ENCODE measurements around the gene KRTAP4-12. TPM values are rescaled to one million over a fixed set of nuclear protein-coding genes. Genes with fewer than 3 reads are reported as not detected.
"Not testable (repeated sequence)": the region's sequence is repeated elsewhere in the genome, so short reads cannot be mapped to it uniquely, and the experiment has no call there.

The KRTAP4-12 gene
- total RNA-seq, 3 donors from 2014 or later: not detected

GRCh38 chr17:41133880-41134735 is 10.1 kb upstream of the KRTAP4-12 start:
- no peak for DNase-seq (ENCODE audit: low spot score in 2 of 2)
- no peaks in the 10 kb centered on the region for H3K36me3 ChIP-seq
- H3K27ac ChIP-seq: no peak overlapping the region
- no peak for TF ChIP-seq POLR2AphosphoS5 (IDR thresholded peaks at IDR 0.05)
- TF ChIP-seq, protein P1, sequence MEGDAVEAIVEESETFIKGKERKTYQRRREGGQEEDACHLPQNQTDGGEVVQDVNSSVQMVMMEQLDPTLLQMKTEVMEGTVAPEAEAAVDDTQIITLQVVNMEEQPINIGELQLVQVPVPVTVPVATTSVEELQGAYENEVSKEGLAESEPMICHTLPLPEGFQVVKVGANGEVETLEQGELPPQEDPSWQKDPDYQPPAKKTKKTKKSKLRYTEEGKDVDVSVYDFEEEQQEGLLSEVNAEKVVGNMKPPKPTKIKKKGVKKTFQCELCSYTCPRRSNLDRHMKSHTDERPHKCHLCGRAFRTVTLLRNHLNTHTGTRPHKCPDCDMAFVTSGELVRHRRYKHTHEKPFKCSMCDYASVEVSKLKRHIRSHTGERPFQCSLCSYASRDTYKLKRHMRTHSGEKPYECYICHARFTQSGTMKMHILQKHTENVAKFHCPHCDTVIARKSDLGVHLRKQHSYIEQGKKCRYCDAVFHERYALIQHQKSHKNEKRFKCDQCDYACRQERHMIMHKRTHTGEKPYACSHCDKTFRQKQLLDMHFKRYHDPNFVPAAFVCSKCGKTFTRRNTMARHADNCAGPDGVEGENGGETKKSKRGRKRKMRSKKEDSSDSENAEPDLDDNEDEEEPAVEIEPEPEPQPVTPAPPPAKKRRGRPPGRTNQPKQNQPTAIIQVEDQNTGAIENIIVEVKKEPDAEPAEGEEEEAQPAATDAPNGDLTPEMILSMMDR (IDR thresholded peaks at IDR 0.05): no peak
- no peak for TF ChIP-seq POLR2A (IDR thresholded peaks at IDR 0.05)
- H3K9me3 ChIP-seq: no peaks in the 10 kb centered on the region
- no peak overlapping the region for H3K4me3 ChIP-seq
- H3K27me3 ChIP-seq: no peaks in the 10 kb centered on the region
- H3K4me1 ChIP-seq: no peaks in the 10 kb centered on the region
- intact Hi-C loops (cut with DNase I; ENCODE audit: low total_unique reads): no loop called here

- no peaks in the 10 kb centered on the region for H3K27me3 ChIP-seq
- peak overlapping the region in 1 of 2 donors; percentile 37 for H3K27ac ChIP-seq
- DNase-seq (ENCODE audit: low spot score in 2 of 2): no peak
- H3K9me3 ChIP-seq: no peaks in the 10 kb centered on the region
- H3K4me3 ChIP-seq: no peak overlapping the region
- TF ChIP-seq, protein P1 (IDR thresholded peaks at IDR 0.05): no peak
- TF ChIP-seq POLR2A (IDR thresholded peaks at IDR 0.05) (no peak), POLR2AphosphoS5 (IDR thresholded peaks at IDR 0.05) (no peak)
- intact Hi-C loops (cut with DNase I; ENCODE audit: low total_unique reads): no loop called here
- no peaks in the 10 kb centered on the region for H3K36me3 ChIP-seq
- H3K4me1 ChIP-seq: no peaks in the 10 kb centered on the region
Observed at GRCh38 chr17:41131979-41132378, 8.0 kb upstream of the KRTAP4-12 start.

DNA sequence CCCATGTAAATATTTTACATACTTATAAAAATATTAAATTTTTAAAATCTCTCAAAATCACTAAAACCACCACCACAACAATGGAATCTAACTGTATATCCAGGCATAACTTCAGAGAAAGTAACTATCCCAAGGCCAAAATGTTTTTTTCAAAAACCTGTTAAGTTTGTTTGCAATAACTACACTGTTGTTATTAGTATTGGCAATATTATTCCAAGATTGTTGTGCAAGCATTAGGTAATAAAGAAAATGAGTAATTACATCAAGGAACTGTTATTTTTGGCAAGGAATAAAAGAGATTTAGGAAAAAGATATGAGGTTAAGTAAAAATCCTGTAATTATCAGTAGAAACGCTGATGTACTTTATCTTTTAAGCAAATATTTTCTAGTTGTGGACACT is 3.4 kb upstream of the KRTAP4-12 start:
- H3K27ac ChIP-seq: no peak overlapping the region
- H3K4me3 ChIP-seq: no peak overlapping the region
- no peak for TF ChIP-seq POLR2A (IDR thresholded peaks at IDR 0.05)
- TF ChIP-seq POLR2AphosphoS5 (IDR thresholded peaks at IDR 0.05): no peak
- TF ChIP-seq, protein P1 (IDR thresholded peaks at IDR 0.05): no peak
- intact Hi-C loops (cut with DNase I; ENCODE audit: low total_unique reads): no loop called here
- no peaks in the 10 kb centered on the region for H3K9me3 ChIP-seq
- H3K36me3 ChIP-seq: no peaks in the 10 kb centered on the region
- no peaks in the 10 kb centered on the region for H3K4me1 ChIP-seq
- H3K27me3 ChIP-seq: no peaks in the 10 kb centered on the region
- DNase-seq (ENCODE audit: low spot score in 2 of 2): no peak

DNA sequence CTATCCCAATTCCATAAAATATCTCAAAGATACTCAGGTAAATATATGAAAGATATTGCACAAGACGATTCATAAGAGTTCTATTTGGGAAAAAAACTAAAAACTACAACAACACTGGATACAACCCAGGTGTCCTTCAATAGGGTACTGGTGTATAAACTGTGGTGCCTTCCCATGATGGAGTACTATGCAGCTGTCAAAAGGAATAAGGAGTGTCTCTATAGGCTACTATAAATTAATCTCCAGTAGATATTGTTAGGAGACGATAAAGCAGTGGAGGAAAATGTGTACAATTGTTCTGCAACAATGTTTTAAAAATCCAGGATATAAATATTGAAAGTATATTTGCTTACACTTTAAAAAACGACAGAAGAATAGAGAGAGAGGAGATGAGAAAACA is 2.4 kb upstream of the KRTAP4-12 start:
- Histone ChIP-seq H3K27me3 (no peaks in the 10 kb centered on the region), H3K27ac (no peak overlapping the region), H3K4me3 (no peak overlapping the region), H3K36me3 (no peaks in the 10 kb centered on the region), H3K9me3 (no peaks in the 10 kb centered on the region), H3K4me1 (no peaks in the 10 kb centered on the region)
- intact Hi-C loops (cut with DNase I; ENCODE audit: low total_unique reads): no loop called here
- no peak for DNase-seq (ENCODE audit: low spot score in 2 of 2)
- TF ChIP-seq POLR2A (IDR thresholded peaks at IDR 0.05): no peak
- no peak for TF ChIP-seq POLR2AphosphoS5 (IDR thresholded peaks at IDR 0.05)
- TF ChIP-seq, protein P1 (IDR thresholded peaks at IDR 0.05): no peak

DNA sequence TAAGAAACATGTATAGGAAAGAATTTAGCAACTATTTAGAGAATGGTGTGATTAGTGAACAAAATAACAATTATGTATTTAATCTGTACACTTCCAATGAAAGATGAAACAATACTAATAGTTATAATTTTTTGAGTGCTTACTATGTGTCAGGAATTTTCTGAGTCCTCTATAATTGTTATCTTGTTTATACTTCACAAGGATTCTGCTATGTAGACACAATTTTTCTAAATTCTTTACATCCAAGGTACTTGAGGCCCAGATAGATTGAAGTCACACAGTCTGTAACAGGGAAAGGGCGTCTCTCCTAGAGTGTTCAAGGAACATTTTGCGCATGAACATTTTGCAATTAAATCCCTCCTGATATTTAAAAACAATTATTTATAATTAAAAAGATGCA is 1.1 kb upstream of the KRTAP4-12 start:
- Histone ChIP-seq H3K36me3 (no peaks in the 10 kb centered on the region), H3K4me3 (no peak overlapping the region), H3K27ac (no peak overlapping the region), H3K9me3 (no peaks in the 10 kb centered on the region), H3K4me1 (no peaks in the 10 kb centered on the region), H3K27me3 (no peaks in the 10 kb centered on the region)
- TF ChIP-seq, protein P1 (IDR thresholded peaks at IDR 0.05): no peak
- TF ChIP-seq POLR2AphosphoS5 (IDR thresholded peaks at IDR 0.05) (no peak), POLR2A (IDR thresholded peaks at IDR 0.05) (no peak)
- intact Hi-C loops (cut with DNase I; ENCODE audit: low total_unique reads): no loop called here
- no peak for DNase-seq (ENCODE audit: low spot score in 2 of 2)

GRCh38 chr17:41123292-41123990 is 541 bp downstream of the KRTAP4-12 start:
- H3K4me1 ChIP-seq; H3K4me3 ChIP-seq; H3K27me3 ChIP-seq; H3K36me3 ChIP-seq; DNase-seq (ENCODE audit: low spot score in 2 of 2); intact Hi-C loops (cut with DNase I; ENCODE audit: low total_unique reads); H3K27ac ChIP-seq; H3K9me3 ChIP-seq: not testable (repeated sequence)
